IMR-90 (cell line): ENCODE data around the gene IRF2BP1. TPM values are rescaled to one million over a fixed set of nuclear protein-coding genes. Genes with fewer than 3 reads are reported as not detected.
"Not testable (repeated sequence)": the region's sequence is repeated elsewhere in the genome, so short reads cannot be mapped to it uniquely, and the experiment has no call there.

ENCODE experiments used
- ATAC-seq: fragments of 200-7000 bp; cut with Tn5 transposase; 2 replicates; pipeline ENCODE4 v1.9.1; 2020; ENCODE audit warnings: low read depth, mild to moderate bottlenecking, moderate library complexity
- BruUV-seq: library from RNA; stranded (reverse); fragments of 400-500 nt; replicated peaks from 2 replicates; lab custom pipeline; 2021; lab: Mats Ljungman, UMichigan
- CTCF ChIA-PET: fragments of 300-600 bp; formaldehyde crosslinking; extraction: SDS; loops from one replicate; lab custom pipeline; 2021; ENCODE audit warnings: antibody characterized with exemption; lab: Yijun Ruan, JAX
- POLR2A ChIA-PET: fragments of 300-600 bp; sonication (Branson Sonifier 250); formaldehyde crosslinking; loops from one replicate; lab custom pipeline; 2022; ENCODE audit warnings: antibody characterized with exemption; ENCODE audit not compliant: unreplicated experiment; lab: Charles Lee
- DNase-seq: peaks from one replicate; pipeline ENCODE4 v3.0.0; 2013
- H2AFZ ChIP-seq: replicated peaks from 2 replicates; pipeline ENCODE3; 2013; ENCODE audit warnings: low read length, mild to moderate bottlenecking; ENCODE audit not compliant: poor library complexity
- H2AK5ac ChIP-seq: 2 replicates; pipeline ENCODE4 v1.6.1; 2013; ENCODE audit warnings: low read depth, low read length, inconsistent platforms
- H2AK9ac ChIP-seq: replicated peaks from 2 replicates; pipeline ENCODE3; 2013; ENCODE audit warnings: mild to moderate bottlenecking, low read depth, low read length, moderate library complexity; ENCODE audit not compliant: poor library complexity
- H2BK120ac ChIP-seq: 2 replicates; pipeline ENCODE4 v1.6.1; 2013; ENCODE audit warnings: low read depth, low read length, inconsistent platforms
- H2BK15ac ChIP-seq: 3 replicates; pipeline ENCODE4 v1.6.1; 2013; ENCODE audit warnings: low read depth, low read length, inconsistent platforms
- H2BK20ac ChIP-seq: 2 replicates; pipeline ENCODE4 v1.6.1; 2013; ENCODE audit warnings: low read depth, mild to moderate bottlenecking, inconsistent platforms, low read length, moderate library complexity
- H2BK5ac ChIP-seq: 2 replicates; pipeline ENCODE4 v1.6.1; 2013; ENCODE audit warnings: mild to moderate bottlenecking, low read depth, low read length, inconsistent platforms; ENCODE audit not compliant: poor library complexity, severe bottlenecking
- H3K14ac ChIP-seq: replicated peaks from 2 replicates; pipeline ENCODE4 v1.6.1; 2013; ENCODE audit warnings: low read depth, low read length, inconsistent platforms
- H3K18ac ChIP-seq: 2 replicates; pipeline ENCODE4 v1.6.1; 2013; ENCODE audit warnings: low read depth, low read length, control low read depth
- H3K23ac ChIP-seq: 2 replicates; pipeline ENCODE4 v1.6.1; 2013; ENCODE audit warnings: low read depth, low read length, inconsistent platforms
- H3K27ac ChIP-seq: 2 replicates; pipeline ENCODE4 v1.5.1; 2013; ENCODE audit warnings: mild to moderate bottlenecking, control low read depth, low read length; ENCODE audit not compliant: insufficient read depth
- H3K27me3 ChIP-seq: 2 replicates; pipeline ENCODE4 v1.6.1; 2013; ENCODE audit warnings: low read length; ENCODE audit not compliant: control insufficient read depth, insufficient read depth
- H3K36me3 ChIP-seq: 2 replicates; pipeline ENCODE4 v1.6.1; 2013; ENCODE audit warnings: low read length, mixed read lengths; ENCODE audit not compliant: control insufficient read depth, insufficient read depth
- H3K4ac ChIP-seq: 2 replicates; pipeline ENCODE4 v1.6.1; 2013; ENCODE audit warnings: low read depth, low read length, inconsistent platforms
- H3K4me1 ChIP-seq: 2 replicates; pipeline ENCODE4 v1.6.1; 2013; ENCODE audit warnings: low read length, mixed read lengths; ENCODE audit not compliant: control insufficient read depth, insufficient read depth
- H3K4me2 ChIP-seq: 2 replicates; pipeline ENCODE4 v1.6.1; 2013; ENCODE audit warnings: low read depth, mild to moderate bottlenecking, control low read depth, low read length, moderate library complexity
- H3K4me3 ChIP-seq: 2 replicates; pipeline ENCODE4 v1.5.1; 2013; ENCODE audit warnings: low read depth, mild to moderate bottlenecking, control low read depth, low read length, moderate library complexity; ENCODE audit not compliant: insufficient read depth
- H3K56ac ChIP-seq: 2 replicates; pipeline ENCODE4 v1.6.1; 2013; ENCODE audit warnings: low read length, inconsistent platforms; ENCODE audit not compliant: insufficient read depth; ENCODE audit errors: extremely low read depth
- H3K79me1 ChIP-seq, 2 experiments: 2 replicates each; pipeline ENCODE4 v1.6.1; 2013; ENCODE audit warnings: low read length in 2 of 2, inconsistent platforms in 1 of 2, low read depth in 1 of 2
- H3K9ac ChIP-seq: 2 replicates; pipeline ENCODE4 v1.6.1; 2013; ENCODE audit warnings: low read depth, low read length, control low read depth
- H3K9me1 ChIP-seq: 2 replicates; pipeline ENCODE4 v1.6.1; 2013; ENCODE audit warnings: low read length, inconsistent platforms; ENCODE audit not compliant: insufficient read depth
- H3K9me3 ChIP-seq: 2 replicates; pipeline ENCODE4 v1.6.1; 2013; ENCODE audit warnings: low read length; ENCODE audit not compliant: control insufficient read depth, insufficient read depth
- H4K20me1 ChIP-seq: 2 replicates; pipeline ENCODE4 v1.6.1; 2013; ENCODE audit warnings: low read length, inconsistent platforms; ENCODE audit not compliant: insufficient read depth
- H4K5ac ChIP-seq: 2 replicates; pipeline ENCODE4 v1.6.1; 2013; ENCODE audit warnings: mild to moderate bottlenecking, low read depth, low read length, control low read depth
- H4K8ac ChIP-seq, 2 experiments: 2 replicates each; pipeline ENCODE4 v1.6.1; 2013; ENCODE audit warnings: low read depth in 2 of 2, low read length in 2 of 2, control low read depth in 1 of 2, inconsistent platforms in 1 of 2
- H4K91ac ChIP-seq: 2 replicates; pipeline ENCODE4 v1.6.1; 2013; ENCODE audit warnings: low read depth, low read length, inconsistent platforms; ENCODE audit not compliant: insufficient read depth
- USF2 ChIP-seq: fragments of 150-350 bp; IDR thresholded peaks from 2 replicates; pipeline ENCODE4 v1.6.1; 2017; ENCODE audit warnings: mild to moderate bottlenecking, antibody characterized with exemption, low read length, low read depth
- WGBS, 2 experiments: methylation state at CpG; one replicate each; pipeline versions ENCODE4 v1.1.5 to v1.1.7; 2013; ENCODE audit warnings: missing lambda C conversion rate in 2 of 2; ENCODE audit not compliant: insufficient read length in 1 of 2; ENCODE audit errors: extremely low coverage in 2 of 2; 5-methylcytosine and 5-hydroxymethylcytosine counted together
- dilution Hi-C: fragments of 300-500 bp; cut with HindIII; formaldehyde crosslinking; loops from one replicate; pipeline ENCODE4 v1.14.3; 2018; ENCODE audit warnings: low sequenced_read_pairs; ENCODE audit not compliant: unreplicated experiment
- in situ Hi-C: fragments of 300-500 bp; cut with MboI; formaldehyde crosslinking; loops from 3 replicates; pipeline ENCODE4 v1.14.3; 2019; ENCODE audit warnings: low sequenced_read_pairs, inconsistent platforms, mixed read lengths
- intact Hi-C: fragments of 100-400 bp; cut with micrococcal nuclease; formaldehyde crosslinking; loops from 2 replicates; pipeline ENCODE4 v1.10.0; 2022
- polyA plus RNA-seq, 3 experiments: library from polyadenylated mRNA; depleted of rRNA; stranded (reverse); fragments of >200 nt; gene quantifications; 2 replicates each; pipeline ENCODE4 v1.2.3, GENCODE V29; 2012; ENCODE audit warnings: low replicate concordance in 1 of 3
- total RNA-seq: library from RNA; depleted of rRNA; stranded (reverse); fragments of >200 nt; gene quantifications from 2 replicates; pipeline ENCODE4 v1.2.3, GENCODE V29; 2012

Gene IRF2BP1
- total and polyA plus RNA-seq, 2 of the 4 experiments (the other 2 are of a cell fraction): 4.5 to 8.5 TPM

GRCh38 chr19:45870798-45871197 lies 15.1 kb downstream of the IRF2BP1 start:
- Histone ChIP-seq H3K36me3 (no peaks in the 10 kb centered on the region), H3K23ac (no peak overlapping the region), H3K4me2 (no peak overlapping the region), H3K27ac (no peak overlapping the region), H3K27me3 (peaks cover 39% of the 10 kb centered on the region), H2AFZ (no peak overlapping the region), H2BK15ac (no peak overlapping the region), H2AK9ac (no peak overlapping the region), H2BK5ac (no peak overlapping the region), H3K79me1 (no peaks in the 10 kb centered on the region), H4K5ac (no peak overlapping the region), H2BK20ac (no peak overlapping the region), H3K14ac (no peak overlapping the region), H2AK5ac (no peak overlapping the region), H3K56ac (no peak overlapping the region), H3K4me1 (no peaks in the 10 kb centered on the region), H4K8ac (no peak overlapping the region), H3K9me3 (no peaks in the 10 kb centered on the region), H3K4ac (no peak overlapping the region), H3K9me1 (no peaks in the 10 kb centered on the region), H3K9ac (no peak overlapping the region), H2BK120ac (no peak overlapping the region), H4K20me1 (no peaks in the 10 kb centered on the region), H3K18ac (no peak overlapping the region), H4K91ac (no peak overlapping the region), H3K4me3 (no peak overlapping the region)
- ATAC-seq (no peak), DNase-seq (no peak)
- in situ Hi-C loops (no loop called here), dilution Hi-C loops (no loop called here), intact Hi-C loops (no loop called here)
- no TSS peak for BruUV-seq
- WGBS, 2 experiments: 83% methylated on average over 1 of the region's 5 CpGs; no CpG with 5 or more reads in 1 of the 2 experiments
- ChIA-PET CTCF (no interaction called here), POLR2A (no interaction called here)
- no peak for TF ChIP-seq USF2

GRCh38 chr19:45867241-45867640 lies 18.7 kb downstream of the IRF2BP1 start:
- H2BK15ac ChIP-seq, H3K9me1 ChIP-seq, H2AK9ac ChIP-seq, H3K9ac ChIP-seq, H3K14ac ChIP-seq, H3K4me3 ChIP-seq, H3K4me2 ChIP-seq, CTCF ChIA-PET, H3K79me1 ChIP-seq, H3K9me3 ChIP-seq, H3K36me3 ChIP-seq, BruUV-seq, H3K4me1 ChIP-seq, H2AK5ac ChIP-seq, H3K4ac ChIP-seq, H2BK20ac ChIP-seq, H4K8ac ChIP-seq, POLR2A ChIA-PET, H3K18ac ChIP-seq, H3K23ac ChIP-seq, H3K56ac ChIP-seq, ATAC-seq, H2BK120ac ChIP-seq, H3K27ac ChIP-seq, H2AFZ ChIP-seq, H4K5ac ChIP-seq, DNase-seq, in situ Hi-C loops, H4K20me1 ChIP-seq, H4K91ac ChIP-seq, H2BK5ac ChIP-seq, dilution Hi-C loops, intact Hi-C loops: not testable (repeated sequence)
- no CpG with 5 or more reads among the region's 4 CpGs for WGBS, 2 experiments
- peaks cover 44% of the 10 kb centered on the region for H3K27me3 ChIP-seq
